CD4-positive, alpha-beta T cell treated with Interleukin-10 for 1 hour (primary cell): ENCODE measurements around the gene PLTP.
A peak's percentile ranks its signal among the peaks of the same experiment; 100 is the strongest.

Experiments
- DNase-seq: peaks from one replicate; pipeline ENCODE4 v3.0.0-alpha.2; 2020

The PLTP gene

GRCh38 chr20:45867819-45868176 is 44.2 kb downstream of the PLTP start:
- DNase-seq = no peak

GRCh38 chr20:45867136-45867818 is 44.7 kb downstream of the PLTP start:
- DNase-seq = no peak

- no peak for DNase-seq
Measured at GRCh38 chr20:45866454-45866853, 45.5 kb downstream of the PLTP start.

- no peak for DNase-seq
Measured at GRCh38 chr20:45863543-45864470, 48.1 kb downstream of the PLTP start.

- DNase-seq = no peak
Measured at GRCh38 chr20:45861221-45862075, 50.5 kb downstream of the PLTP start.

GRCh38 chr20:45860560-45861220 is 51.3 kb downstream of the PLTP start:
- DNase-seq = no peak

- DNase-seq = no peak
Measured at GRCh38 chr20:45859916-45860315, 52.0 kb downstream of the PLTP start.

GRCh38 chr20:45857882-45858216 is 54.1 kb downstream of the PLTP start:
- no peak for DNase-seq

- peak; percentile 100 for DNase-seq
Measured at GRCh38 chr20:45857114-45857881, 54.7 kb downstream of the PLTP start, which contains the start of the genes ACOT8 and ZSWIM3. TSS of gene ACOT8 (minus strand) at chr20:45857392. CDS start at chr20:45857315, 77 bp downstream. TSS of gene ZSWIM3 (plus strand) at chr20:45857614. CDS start at chr20:45857826, 212 bp downstream.

GRCh38 chr20:45853484-45853883 is 58.5 kb downstream of the PLTP start:
- no peak for DNase-seq

- no peak for DNase-seq
Measured at GRCh38 chr20:45852326-45852725, 59.6 kb downstream of the PLTP start.

GRCh38 chr20:45851501-45851900 is 60.5 kb downstream of the PLTP start:
- DNase-seq = no peak

- no peak for DNase-seq
Measured at GRCh38 chr20:45850926-45851325, 61.0 kb downstream of the PLTP start.

GRCh38 chr20:45850238-45850637 is 61.7 kb downstream of the PLTP start:
- DNase-seq = no peak

- no peak for DNase-seq
Measured at GRCh38 chr20:45848969-45849582, 62.9 kb downstream of the PLTP start.
